SK-N-MC (cell line): ENCODE results near the gene GTF2F2.
A peak's percentile ranks its signal among the peaks of the same experiment; 100 is the strongest.

ENCODE experiments used
- DNase-seq: peaks from one replicate; pipeline ENCODE4 v3.0.0-alpha.2; 2011; ENCODE audit warnings: low read depth, low spot score
- H3K27ac ChIP-seq: fragments of 200-600 bp; sonication (generic); 2 replicates; pipeline ENCODE4 v1.5.1; 2016; ENCODE audit warnings: mixed run types
- H3K36me3 ChIP-seq: fragments of 200-600 bp; sonication (generic); 2 replicates; pipeline ENCODE4 v1.6.1; 2017; ENCODE audit warnings: antibody characterized with exemption, low read length, mixed read lengths; ENCODE audit not compliant: insufficient read depth
- H3K4me3 ChIP-seq: fragments of 200-600 bp; sonication (generic); 2 replicates; pipeline ENCODE4 v1.5.1; 2016
- H3K9ac ChIP-seq: fragments of 200-600 bp; sonication (generic); 2 replicates; pipeline ENCODE4 v1.8.0; 2017; ENCODE audit warnings: mixed run types, mixed read lengths; ENCODE audit not compliant: insufficient read length
- H3K9me3 ChIP-seq: fragments of 200-600 bp; sonication (generic); 2 replicates; pipeline ENCODE4 v1.6.1; 2017; ENCODE audit warnings: low read depth, mild to moderate bottlenecking, antibody characterized with exemption, low read length, moderate library complexity, mixed read lengths
- EZH2 ChIP-seq: fragments of 200-600 bp; sonication (generic); IDR thresholded peaks from one replicate; pipeline ENCODE4 v1.6.1; 2017; ENCODE audit warnings: antibody characterized with exemption
- FOXP2 ChIP-seq: optimal IDR thresholded peaks from 2 replicates; pipeline ENCODE3; 2011; ENCODE audit warnings: mild to moderate bottlenecking, moderate library complexity; ENCODE audit not compliant: insufficient read depth; ENCODE audit errors: extremely low read length, control extremely low read depth
- POLR2AphosphoS5 ChIP-seq: IDR thresholded peaks from 2 replicates; pipeline ENCODE4 v1.6.1; 2012; ENCODE audit warnings: mild to moderate bottlenecking, low read depth, low read length, borderline replicate concordance

The GTF2F2 gene

GRCh38 chr13:45136741-45137504 lies 16.6 kb downstream of the GTF2F2 start:
- no peak for DNase-seq
- Histone ChIP-seq H3K36me3 (peaks cover 25% of the 10 kb centered on the region), H3K9ac (no peak overlapping the region), H3K27ac (no peak overlapping the region), H3K4me3 (no peak overlapping the region), H3K9me3 (no peaks in the 10 kb centered on the region)
- TF ChIP-seq POLR2AphosphoS5 = no peak
- no peak for TF ChIP-seq FOXP2
- no peak for TF ChIP-seq EZH2

GRCh38 chr13:45137526-45137925 lies 17.2 kb downstream of the GTF2F2 start:
- H3K4me3 ChIP-seq = no peak overlapping the region
- peaks cover 25% of the 10 kb centered on the region for H3K36me3 ChIP-seq
- TF ChIP-seq EZH2 (no peak), FOXP2 (no peak), POLR2AphosphoS5 (no peak)
- no peak overlapping the region for H3K27ac ChIP-seq
- no peak for DNase-seq
- H3K9me3 ChIP-seq = no peaks in the 10 kb centered on the region
- no peak overlapping the region for H3K9ac ChIP-seq

- Histone ChIP-seq H3K9ac (no peak overlapping the region), H3K4me3 (no peak overlapping the region), H3K27ac (no peak overlapping the region), H3K36me3 (peaks cover 25% of the 10 kb centered on the region), H3K9me3 (no peaks in the 10 kb centered on the region)
- no peak for TF ChIP-seq EZH2
- TF ChIP-seq FOXP2 = no peak
- TF ChIP-seq POLR2AphosphoS5 = no peak
- DNase-seq = no peak
These were observed 18.0 kb downstream of the GTF2F2 start for GRCh38 chr13:45138282-45138681.

GRCh38 chr13:45141369-45141768 lies 21.1 kb downstream of the GTF2F2 start:
- Histone ChIP-seq H3K27ac (peak overlapping the region; percentile 58), H3K9me3 (no peaks in the 10 kb centered on the region), H3K36me3 (peaks cover 25% of the 10 kb centered on the region), H3K9ac (no peak overlapping the region), H3K4me3 (no peak overlapping the region)
- TF ChIP-seq EZH2 (no peak), FOXP2 (no peak), POLR2AphosphoS5 (no peak)
- no peak for DNase-seq

GRCh38 chr13:45142440-45143345 lies 22.4 kb downstream of the GTF2F2 start:
- H3K27ac ChIP-seq = 0 out of 2 replicates have a peak overlapping the region, but pooled peaks have one; percentile 60
- no peaks in the 10 kb centered on the region for H3K9me3 ChIP-seq
- no peak for DNase-seq
- no peak for TF ChIP-seq EZH2
- no peak for TF ChIP-seq POLR2AphosphoS5
- TF ChIP-seq FOXP2 = no peak
- H3K9ac ChIP-seq = no peak overlapping the region
- peaks cover 28% of the 10 kb centered on the region for H3K36me3 ChIP-seq
- no peak overlapping the region for H3K4me3 ChIP-seq

- TF ChIP-seq FOXP2 = no peak
- no peak for TF ChIP-seq EZH2
- no peak for TF ChIP-seq POLR2AphosphoS5
- no peaks in the 10 kb centered on the region for H3K9me3 ChIP-seq
- no peak overlapping the region for H3K9ac ChIP-seq
- H3K4me3 ChIP-seq = no peak overlapping the region
- no peak for DNase-seq
- H3K27ac ChIP-seq = no peak overlapping the region
- H3K36me3 ChIP-seq = peaks cover 24% of the 10 kb centered on the region
These were observed 23.0 kb downstream of the GTF2F2 start for GRCh38 chr13:45143346-45143751.

- no peak for DNase-seq
- Histone ChIP-seq H3K9ac (no peak overlapping the region), H3K36me3 (peaks cover 17% of the 10 kb centered on the region), H3K4me3 (no peak overlapping the region), H3K9me3 (no peaks in the 10 kb centered on the region), H3K27ac (0 out of 2 replicates have a peak overlapping the region, but pooled peaks have one; percentile 10)
- TF ChIP-seq EZH2 (no peak), FOXP2 (no peak), POLR2AphosphoS5 (no peak)
These were observed 29.7 kb downstream of the GTF2F2 start for GRCh38 chr13:45149964-45150363.

GRCh38 chr13:45156565-45157361 lies 36.5 kb downstream of the GTF2F2 start:
- H3K9me3 ChIP-seq = no peaks in the 10 kb centered on the region
- no peak overlapping the region for H3K4me3 ChIP-seq
- H3K27ac ChIP-seq = no peak overlapping the region
- H3K9ac ChIP-seq = no peak overlapping the region
- TF ChIP-seq EZH2 (no peak), POLR2AphosphoS5 (no peak), FOXP2 (no peak)
- DNase-seq = no peak
- H3K36me3 ChIP-seq = peaks cover 35% of the 10 kb centered on the region
